Measurements from ENCODE around the gene ELL. TPM values are rescaled to one million over a fixed set of nuclear protein-coding genes. Genes with fewer than 3 reads are reported as not detected.

The ELL gene
- total RNA-seq, 2 experiments from 2014 or later: 46.2 to 46.8 TPM

DNA sequence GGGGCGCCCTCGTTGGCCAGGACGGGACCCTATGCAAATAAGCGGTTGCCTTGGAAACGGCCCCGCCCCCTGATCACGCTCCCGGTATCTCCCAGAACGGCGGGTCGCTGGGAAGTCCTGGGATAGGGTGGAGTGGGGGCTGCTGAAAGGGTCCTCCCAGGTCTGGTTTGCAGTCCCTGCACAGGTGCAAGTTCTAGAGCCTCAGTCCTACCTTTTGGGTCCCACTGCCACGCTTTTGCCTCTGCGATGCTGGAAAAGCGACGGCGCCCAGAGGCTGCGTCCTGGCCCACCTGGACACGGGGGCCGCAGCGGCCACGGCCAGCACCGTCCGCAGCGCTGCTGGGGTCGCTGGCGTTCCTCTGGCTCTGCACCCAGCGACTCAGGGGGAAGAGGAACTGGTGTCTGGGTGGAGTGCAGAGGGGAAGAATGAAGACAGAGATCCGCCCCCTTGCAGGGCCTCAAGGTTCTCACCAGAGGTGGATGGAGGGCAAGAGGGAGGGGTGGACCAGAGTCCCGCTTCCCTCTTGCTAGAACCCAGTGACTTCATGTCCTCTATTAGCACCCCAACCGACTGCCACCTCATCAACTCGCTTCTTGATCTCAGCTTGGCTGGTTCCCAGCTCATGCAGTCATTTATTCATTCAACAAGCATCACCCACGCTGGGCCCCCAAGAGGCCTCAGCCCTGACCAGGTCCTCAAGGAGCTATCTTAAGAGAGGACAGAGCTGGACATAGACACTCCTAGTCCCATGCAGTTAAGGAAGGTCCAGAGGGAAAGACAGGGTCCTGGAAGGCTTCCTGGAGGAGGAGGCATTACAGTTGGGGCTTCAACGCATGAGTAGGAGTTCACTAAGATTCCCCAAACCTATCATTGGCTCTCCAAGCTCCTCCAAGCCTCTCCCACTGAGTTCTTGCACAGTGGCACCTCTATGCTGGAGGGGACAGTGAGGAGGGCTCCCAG lies 124.3 kb downstream of the ELL start, which contains the start of gene LRRC25:
TSS of gene LRRC25 (minus strand) at position 381 of the 961 bp plus-strand sequence. CDS start 659 bp downstream, outside the sequence.
- Mint-ChIP-seq H3K4me3 (no peak within 1 kb of the TSS), H3K9me3 (no peaks in the 10 kb centered on the region), H3K36me3 (ENCODE audit: low read depth) (no peaks in the 10 kb centered on the region), H3K4me1 (ENCODE audit: low read depth) (no peaks in the 10 kb centered on the region), H3K27ac (no peak within 1 kb of the TSS), H3K27me3 (peaks cover 30% of the 10 kb centered on the region)
- DNase-seq (peak in 3 of 14 experiments; percentile 31 to 74 (median 64)), ATAC-seq (ENCODE audit: poor library complexity) (peak; percentile 58)
- no peak for TF ChIP-seq CTCF (IDR thresholded peaks at IDR 0.05)
- H3K27me3 ChIP-seq (ENCODE audit: control insufficient read depth in 1 of 2, insufficient read depth in 2 of 2, low read length in 2 of 2): peaks cover 23 to 27% of the 10 kb centered on the region in 2 experiments
- peaks cover 10% of the 10 kb centered on the region for H3K4me1 ChIP-seq (ENCODE audit: insufficient read depth, low read length)
- H3K27ac ChIP-seq (ENCODE audit: low read depth in 1 of 2, low read length in 2 of 2): no peak within 1 kb of the TSS
- peak within 1 kb of the TSS; percentile 38 for H3K4me3 ChIP-seq (ENCODE audit: low read length)
- no peaks in the 10 kb centered on the region for H3K36me3 ChIP-seq (ENCODE audit: insufficient read depth, low read length)
- ChIA-PET POLR2A (no interaction called here), CTCF (interaction anchor here (0.6 to 2.1 kb wide), 2 partner anchors 9 to 59 kb away, joined by 3 to 8 read pairs; no protein-coding TSS in a partner anchor)
- intact Hi-C loops (cut with DNase I, micrococcal nuclease): no loop called here
- peaks cover 0 to 7% of the 10 kb centered on the region in 2 experiments for H3K9me3 ChIP-seq (ENCODE audit: control insufficient read depth in 1 of 2, insufficient read depth in 1 of 2, low read length in 2 of 2)

GRCh38 chr19:18396471-18397241 lies 125.2 kb downstream of the ELL start:
- peaks cover 23 to 32% of the 10 kb centered on the region in 2 experiments for H3K27me3 ChIP-seq (ENCODE audit: control insufficient read depth in 1 of 2, insufficient read depth in 2 of 2, low read length in 2 of 2)
- peaks cover 10% of the 10 kb centered on the region for H3K4me1 ChIP-seq (ENCODE audit: insufficient read depth, low read length)
- no peak for TF ChIP-seq CTCF (IDR thresholded peaks at IDR 0.05)
- no peak overlapping the region for H3K27ac ChIP-seq (ENCODE audit: low read depth in 1 of 2, low read length in 2 of 2)
- H3K9me3 ChIP-seq (ENCODE audit: control insufficient read depth in 1 of 2, insufficient read depth in 1 of 2, low read length in 2 of 2): peaks cover 0 to 7% of the 10 kb centered on the region in 2 experiments
- Mint-ChIP-seq H3K4me3 (no peak overlapping the region), H3K4me1 (ENCODE audit: low read depth) (no peaks in the 10 kb centered on the region), H3K36me3 (ENCODE audit: low read depth) (no peaks in the 10 kb centered on the region), H3K27me3 (peaks cover 33% of the 10 kb centered on the region), H3K27ac (no peak overlapping the region), H3K9me3 (no peaks in the 10 kb centered on the region)
- ChIA-PET CTCF (interaction anchor here (2.1 kb wide), 1 partner anchor 8 kb away, joined by 8 read pairs; no protein-coding TSS in a partner anchor), POLR2A (no interaction called here)
- intact Hi-C loops (cut with DNase I, micrococcal nuclease): no loop called here
- DNase-seq (peak in 1 of 14 experiments; percentile 14), ATAC-seq (ENCODE audit: poor library complexity) (no peak)
- H3K4me3 ChIP-seq (ENCODE audit: low read length): peak overlapping the region; percentile 38
- H3K36me3 ChIP-seq (ENCODE audit: insufficient read depth, low read length): no peaks in the 10 kb centered on the region

GRCh38 chr19:18393836-18394235 lies 128.0 kb downstream of the ELL start:
- H3K4me3 ChIP-seq (ENCODE audit: low read length): peak overlapping the region; percentile 7

More at GRCh38 chr19:18393836-18394235, 128.0 kb downstream of the ELL start:
- Mint-ChIP-seq H3K4me1 (ENCODE audit: low read depth) (no peaks in the 10 kb centered on the region), H3K27me3 (peaks cover 51% of the 10 kb centered on the region), H3K9me3 (no peaks in the 10 kb centered on the region), H3K27ac (no peak overlapping the region), H3K36me3 (ENCODE audit: low read depth) (no peaks in the 10 kb centered on the region), H3K4me3 (no peak overlapping the region)
- TF ChIP-seq CTCF (IDR thresholded peaks at IDR 0.05): no peak
- ATAC-seq (ENCODE audit: poor library complexity) (no peak), DNase-seq (peak in 2 of 14 experiments; percentile 37 to 40)
- Histone ChIP-seq H3K27ac (ENCODE audit: low read depth in 1 of 2, low read length in 2 of 2) (no peak overlapping the region), H3K36me3 (ENCODE audit: insufficient read depth, low read length) (no peaks in the 10 kb centered on the region), H3K4me1 (ENCODE audit: insufficient read depth, low read length) (peaks cover 11% of the 10 kb centered on the region), H3K9me3 (ENCODE audit: control insufficient read depth in 1 of 2, insufficient read depth in 1 of 2, low read length in 2 of 2) (peaks cover 0 to 7% of the 10 kb centered on the region in 2 experiments), H3K27me3 (ENCODE audit: control insufficient read depth in 1 of 2, insufficient read depth in 2 of 2, low read length in 2 of 2) (peaks cover 23 to 32% of the 10 kb centered on the region in 2 experiments)
- ChIA-PET POLR2A (no interaction called here), CTCF (no interaction called here)
- intact Hi-C loops (cut with DNase I, micrococcal nuclease): no loop called here

All from CD4-positive, alpha-beta T cell (primary cell).